Adipocyte (in vitro differentiated cells): Measurements from ENCODE around the gene ARGLU1.

Experiments used
- DNase-seq: peaks from one replicate; pipeline ENCODE4 v3.0.0-alpha.2; 2015; ENCODE audit warnings: low read depth
- H3K27me3 ChIP-seq: replicated peaks from 2 replicates; pipeline ENCODE4 v1.7.0; 2013; ENCODE audit warnings: mild to moderate bottlenecking, low read length, moderate library complexity; ENCODE audit not compliant: control insufficient read depth, insufficient read depth
- H3K36me3 ChIP-seq: 2 replicates; pipeline ENCODE4 v1.7.0; 2013; ENCODE audit warnings: low read length, mild to moderate bottlenecking, moderate library complexity; ENCODE audit not compliant: control insufficient read depth, insufficient read depth, severe bottlenecking
- H3K4me1 ChIP-seq: 2 replicates; pipeline ENCODE4 v1.7.0; 2013; ENCODE audit warnings: mild to moderate bottlenecking, low read length, moderate library complexity; ENCODE audit not compliant: control insufficient read depth, insufficient read depth
- H3K4me3 ChIP-seq: 2 replicates; pipeline ENCODE4 v1.7.0; 2013; ENCODE audit warnings: mild to moderate bottlenecking, low read length, moderate library complexity
- H3K9ac ChIP-seq: 2 replicates; pipeline ENCODE4 v1.7.0; 2013; ENCODE audit warnings: mild to moderate bottlenecking, low read length, moderate library complexity
- H3K9me3 ChIP-seq: 2 replicates; pipeline ENCODE4 v1.7.0; 2013; ENCODE audit warnings: mild to moderate bottlenecking, low read length, moderate library complexity; ENCODE audit not compliant: control insufficient read depth

ARGLU1 gene

DNA sequence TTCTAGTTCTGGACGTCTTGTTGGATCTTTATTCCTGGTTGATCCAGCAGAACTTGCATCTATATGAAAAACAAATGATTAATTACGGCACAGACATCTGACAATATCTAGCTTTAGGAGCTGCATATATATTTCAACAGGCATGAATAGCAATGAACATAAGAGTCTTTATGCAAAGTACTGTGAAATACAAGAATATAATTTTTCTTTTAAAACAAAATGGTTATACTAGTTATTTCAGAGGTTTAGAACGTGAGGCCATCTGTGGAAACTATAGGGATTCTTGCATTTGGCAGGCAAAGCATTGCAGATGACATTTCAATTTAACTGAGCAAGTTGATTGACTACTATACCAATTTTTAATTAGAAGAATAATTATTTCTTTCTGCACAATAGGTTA is 73.0 kb downstream of the ARGLU1 start:
- H3K4me3 ChIP-seq = no peak overlapping the region
- DNase-seq = no peak
- H3K27me3 ChIP-seq = no peaks in the 10 kb centered on the region
- no peaks in the 10 kb centered on the region for H3K4me1 ChIP-seq
- no peaks in the 10 kb centered on the region for H3K9me3 ChIP-seq
- H3K36me3 ChIP-seq = no peaks in the 10 kb centered on the region
- no peak overlapping the region for H3K9ac ChIP-seq

DNA sequence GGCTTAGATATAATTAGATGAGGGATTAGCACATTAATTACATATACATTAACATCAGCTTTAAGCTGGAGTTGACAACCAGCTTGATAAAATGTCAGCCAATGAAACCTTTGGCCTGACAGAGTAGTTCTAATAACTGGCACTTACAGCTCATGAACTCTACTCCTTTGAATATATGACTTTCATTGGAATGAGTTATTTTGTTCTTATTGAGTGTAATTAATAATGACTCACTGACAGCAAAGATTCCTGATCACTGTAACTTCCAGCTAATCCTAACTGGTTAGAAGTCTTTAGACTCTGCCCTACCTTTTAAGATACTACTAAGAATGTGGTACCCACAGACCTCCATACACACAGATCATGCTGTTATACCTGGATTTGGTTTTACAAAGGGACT is 73.4 kb downstream of the ARGLU1 start:
- no peaks in the 10 kb centered on the region for H3K27me3 ChIP-seq
- DNase-seq = no peak
- H3K36me3 ChIP-seq = no peaks in the 10 kb centered on the region
- H3K4me3 ChIP-seq = no peak overlapping the region
- H3K9ac ChIP-seq = no peak overlapping the region
- no peaks in the 10 kb centered on the region for H3K9me3 ChIP-seq
- no peaks in the 10 kb centered on the region for H3K4me1 ChIP-seq

DNA sequence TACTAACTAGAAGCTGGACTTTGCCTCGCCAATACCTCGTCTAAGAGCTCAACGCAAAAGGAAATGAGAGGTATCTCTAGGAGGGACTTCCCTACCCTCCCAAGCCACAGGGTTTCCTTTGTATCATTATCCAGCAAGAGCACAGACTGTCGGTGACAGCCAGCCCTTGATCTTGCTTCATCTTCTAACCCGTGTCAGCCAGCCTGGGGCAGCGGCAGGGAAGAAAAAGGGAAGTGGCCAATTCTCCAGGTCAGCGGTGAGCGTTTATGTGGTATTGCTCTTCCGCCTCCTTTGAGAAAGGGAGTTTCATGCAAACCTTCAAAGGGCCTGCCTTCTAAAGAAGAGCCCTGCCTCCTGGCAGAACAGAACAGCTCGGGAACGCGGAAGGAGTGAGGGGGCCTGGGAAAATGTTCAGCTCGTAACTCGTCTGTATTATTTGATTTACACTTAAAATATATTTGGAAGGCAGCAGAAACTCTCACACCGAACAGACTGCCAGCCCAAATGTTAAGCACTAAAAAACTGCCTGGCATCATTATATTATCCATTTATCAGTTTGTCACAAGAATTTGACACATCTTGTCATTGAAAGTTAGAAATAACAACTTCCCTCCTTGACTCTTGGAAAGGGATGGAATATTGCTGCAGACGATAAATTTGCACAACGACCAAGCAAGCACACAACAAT is 74.3 kb downstream of the ARGLU1 start:
- no peaks in the 10 kb centered on the region for H3K4me1 ChIP-seq
- no peaks in the 10 kb centered on the region for H3K9me3 ChIP-seq
- H3K4me3 ChIP-seq = no peak overlapping the region
- no peaks in the 10 kb centered on the region for H3K27me3 ChIP-seq
- H3K36me3 ChIP-seq = no peaks in the 10 kb centered on the region
- no peak overlapping the region for H3K9ac ChIP-seq
- no peak for DNase-seq

DNA sequence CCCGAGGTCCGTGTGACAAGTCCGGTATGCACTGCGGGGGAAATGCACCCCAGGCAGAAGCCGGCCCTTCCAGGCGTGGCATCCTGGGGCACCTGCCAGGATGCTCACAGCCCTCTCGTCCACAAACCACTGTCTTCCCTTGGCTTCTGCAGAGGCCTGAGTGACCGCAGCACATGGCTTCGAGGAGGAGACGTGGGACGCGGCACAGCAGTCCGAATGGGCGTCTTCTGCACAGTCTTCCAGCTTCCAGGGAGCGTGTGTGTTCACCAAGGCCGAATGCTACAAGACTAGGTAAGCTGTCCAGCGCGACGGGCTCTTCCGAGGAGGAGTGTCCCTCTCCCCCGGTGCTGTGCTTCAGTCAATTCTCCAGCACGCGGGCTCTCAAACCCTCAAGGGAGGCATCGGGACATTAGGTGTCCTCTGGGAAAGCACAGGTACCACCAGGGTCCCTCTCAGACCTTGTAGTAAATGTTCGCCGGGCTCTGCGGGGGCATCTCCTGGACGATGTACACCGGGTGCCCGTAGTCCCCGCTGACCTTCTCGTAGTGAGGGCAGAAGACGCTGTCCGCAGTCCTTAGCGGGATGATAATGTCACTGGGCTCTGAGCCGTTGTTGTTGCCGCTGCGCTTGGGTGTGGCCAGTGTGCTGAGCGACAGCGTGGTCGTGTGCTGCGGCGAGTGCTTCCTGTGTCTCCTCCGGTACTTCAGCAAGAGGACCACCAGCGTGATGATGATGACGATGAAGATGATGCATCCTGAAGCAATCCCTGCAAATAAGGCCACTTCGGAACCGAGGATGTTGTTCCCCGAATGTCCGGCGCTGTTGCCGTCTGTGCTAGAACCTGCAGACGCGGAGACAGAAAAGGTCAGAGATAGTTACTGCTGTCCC is 75.1 kb downstream of the ARGLU1 start:
- no peaks in the 10 kb centered on the region for H3K27me3 ChIP-seq
- no peaks in the 10 kb centered on the region for H3K4me1 ChIP-seq
- DNase-seq = no peak
- no peaks in the 10 kb centered on the region for H3K36me3 ChIP-seq
- H3K4me3 ChIP-seq = no peak overlapping the region
- H3K9me3 ChIP-seq = no peaks in the 10 kb centered on the region
- H3K9ac ChIP-seq = no peak overlapping the region

DNA sequence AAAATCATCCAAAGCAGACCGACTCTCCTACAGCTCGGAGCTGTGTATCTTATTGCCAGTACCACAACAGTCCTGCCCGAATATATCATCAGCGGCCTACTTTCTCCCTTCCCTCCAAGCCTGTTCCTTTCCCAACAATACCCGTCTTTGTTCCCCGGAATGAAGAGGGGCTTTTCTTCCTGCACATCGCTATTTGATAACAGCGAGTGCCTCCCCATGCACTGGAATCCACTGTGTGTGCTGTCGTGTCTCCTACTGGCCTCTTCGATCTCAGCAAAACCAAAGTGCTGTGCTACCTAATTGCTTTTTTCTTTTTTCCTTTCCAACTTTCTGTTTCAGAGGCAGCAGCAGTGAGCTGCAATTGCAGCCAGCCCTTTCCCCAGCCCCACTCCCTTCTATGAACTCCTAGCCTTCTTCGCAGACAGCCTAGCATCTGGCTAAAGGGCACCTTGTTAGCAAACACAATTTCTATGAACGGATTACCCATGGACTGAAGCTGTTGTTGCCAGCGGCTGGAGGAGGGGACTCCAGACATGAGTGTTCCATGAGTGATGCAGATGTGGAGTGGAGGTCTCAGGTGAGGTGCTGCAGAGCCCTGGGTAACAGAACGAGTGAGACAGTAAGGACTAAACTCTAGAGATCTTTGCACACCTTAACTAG is 75.9 kb downstream of the ARGLU1 start:
- Histone ChIP-seq H3K27me3 (no peaks in the 10 kb centered on the region), H3K9ac (no peak overlapping the region), H3K4me1 (no peaks in the 10 kb centered on the region), H3K4me3 (no peak overlapping the region), H3K9me3 (no peaks in the 10 kb centered on the region), H3K36me3 (no peaks in the 10 kb centered on the region)
- DNase-seq = no peak
